HUDEP-2 (cell line): ENCODE results near the gene KCTD21.

Experiments used
- DNase-seq, 76 experiments: peaks; one replicate each; lab custom pipeline; 2025; ENCODE audit not compliant: unreplicated experiment in 76 of 76; lab: John Stamatoyannopoulos, UW

KCTD21 gene

GRCh38 chr11:78149646-78150045, 38.8 kb downstream of the KCTD21 start:
- no peak for DNase-seq

- no peak for DNase-seq
Observed at GRCh38 chr11:78147807-78148206, 40.6 kb downstream of the KCTD21 start.

DNA sequence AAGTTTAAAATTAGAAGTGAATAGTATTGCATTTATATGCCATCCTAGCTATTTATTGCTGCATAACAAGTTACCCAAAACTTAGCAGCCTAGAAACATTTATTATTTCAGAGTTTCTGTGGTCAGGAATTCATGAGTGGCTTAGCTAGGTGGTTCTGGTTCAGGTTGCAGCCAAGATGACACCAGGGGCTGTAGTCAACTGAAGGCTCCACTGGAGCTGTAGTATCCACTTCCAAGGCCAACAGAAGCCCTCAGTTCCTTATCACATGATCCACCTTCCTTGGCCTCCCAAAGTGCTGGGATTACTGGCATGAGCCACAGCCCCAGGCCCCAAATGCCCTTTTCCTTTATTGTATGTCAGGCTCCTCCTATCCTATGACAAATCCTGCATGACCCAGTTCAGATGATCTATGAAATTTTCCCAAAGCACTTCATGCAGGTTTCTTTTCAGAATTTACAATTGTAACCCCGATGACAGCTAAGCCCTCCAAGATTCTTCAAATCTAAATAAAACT, 42.9 kb downstream of the KCTD21 start:
- DNase-seq: no peak

GRCh38 chr11:78140392-78141077, 47.9 kb downstream of the KCTD21 start:
- DNase-seq: peak in 1 of 76 experiments; percentile 7

DNA sequence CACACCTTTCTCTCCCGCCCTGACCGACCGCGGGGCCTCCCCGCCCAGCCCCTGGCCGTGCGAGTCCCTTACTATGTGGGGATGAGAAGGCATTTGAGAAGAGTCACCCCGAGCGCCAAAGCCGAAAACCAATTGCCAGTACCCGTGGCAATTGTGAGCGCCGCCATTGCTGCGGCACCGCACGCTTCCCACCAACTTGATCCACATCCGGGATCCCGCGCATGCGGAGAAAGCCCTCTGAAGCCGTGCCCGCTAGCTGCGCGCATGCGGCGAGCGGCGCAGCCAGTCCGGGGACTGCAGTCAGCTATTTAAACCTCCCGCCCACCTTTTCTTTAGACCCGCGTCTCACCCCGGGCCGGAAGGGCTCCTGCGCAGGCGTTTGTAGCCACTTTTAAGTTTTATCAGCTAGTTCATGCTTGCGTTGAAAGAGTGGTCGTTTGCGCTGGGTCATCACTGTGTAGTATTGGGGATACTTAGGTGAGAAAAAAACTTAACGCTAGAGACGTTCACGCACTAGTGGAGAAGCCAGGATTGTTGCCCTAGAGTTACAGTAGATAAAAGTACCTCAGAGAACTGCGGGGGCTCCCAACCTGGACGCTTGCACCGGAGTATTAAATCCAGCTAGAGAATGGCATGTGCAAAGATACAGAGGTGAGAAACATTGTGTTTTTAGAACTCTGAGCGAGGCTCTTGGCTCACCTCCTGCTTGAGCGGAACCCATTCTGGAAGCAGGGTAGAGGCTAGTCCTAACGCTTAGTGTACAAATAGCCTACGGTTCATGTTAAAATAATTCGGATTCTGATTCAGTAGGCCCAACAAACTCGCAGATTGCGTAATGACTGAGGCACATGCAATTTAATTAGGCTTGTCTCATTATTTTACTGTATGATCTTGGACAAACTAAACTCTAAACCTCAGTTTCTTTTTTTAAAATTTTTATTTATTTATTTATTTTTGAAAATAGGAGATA, 48.7 kb downstream of the KCTD21 start, which contains the start of gene ALG8:
ALG8 (minus strand) TSS at position 205 of the 970 bp plus-strand sequence; CDS start at position 167, 38 bp downstream.
- peak; percentile 29 to 97 (median 92) for DNase-seq

GRCh38 chr11:78138694-78139421, 49.6 kb downstream of the KCTD21 start:
- peak in 62 of 76 experiments; percentile 3 to 75 (median 35) for DNase-seq

GRCh38 chr11:78138291-78138690, 50.1 kb downstream of the KCTD21 start:
- no peak for DNase-seq

DNA sequence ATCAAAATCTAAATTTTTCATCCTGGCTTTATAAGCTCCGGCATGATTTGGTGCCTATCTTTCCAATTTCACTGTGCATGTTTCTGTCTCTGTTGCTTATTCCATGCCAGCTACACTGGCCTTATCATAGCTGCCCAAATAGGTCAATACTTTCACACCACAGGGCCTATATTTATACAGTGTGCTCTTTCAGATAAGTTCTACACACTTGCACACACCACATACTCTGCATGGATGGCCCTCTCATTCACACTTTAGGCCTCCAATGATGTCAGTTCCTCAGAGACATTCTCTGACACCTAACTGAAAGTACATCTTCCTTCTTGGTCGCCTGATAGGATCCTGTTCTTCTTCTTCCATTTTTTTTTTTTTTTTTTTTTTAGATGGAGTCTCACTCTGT, 56.0 kb downstream of the KCTD21 start:
- no peak for DNase-seq

GRCh38 chr11:78131956-78132355, 56.5 kb downstream of the KCTD21 start:
- DNase-seq: no peak

- no peak for DNase-seq
Observed at GRCh38 chr11:78127403-78127802, 61.0 kb downstream of the KCTD21 start.
